Endodermal cell (in vitro differentiated cells): ENCODE data around the gene CLECL1. TPM values are rescaled to one million over a fixed set of nuclear protein-coding genes. Genes with fewer than 3 reads are reported as not detected.

Experiments
- DNase-seq: peaks from one replicate; pipeline ENCODE4 v3.0.0-alpha.2; 2017
- H3K27ac ChIP-seq: 2 replicates; pipeline ENCODE4 v1.5.1; 2013; ENCODE audit warnings: mild to moderate bottlenecking, low read depth, low read length, moderate library complexity
- H3K27me3 ChIP-seq: 2 replicates; pipeline ENCODE4 v1.6.1; 2013; ENCODE audit warnings: mild to moderate bottlenecking, low read length, moderate library complexity; ENCODE audit not compliant: insufficient read depth, control insufficient read depth, poor library complexity, severe bottlenecking
- H3K36me3 ChIP-seq: 2 replicates; pipeline ENCODE4 v1.7.0; 2013; ENCODE audit warnings: mild to moderate bottlenecking, low read length, moderate library complexity; ENCODE audit not compliant: control insufficient read depth, insufficient read depth
- H3K4me1 ChIP-seq: one replicate; pipeline ENCODE4 v1.7.0; 2013; ENCODE audit warnings: low read length; ENCODE audit not compliant: control insufficient read depth, insufficient read depth
- H3K4me3 ChIP-seq: 2 replicates; pipeline ENCODE4 v1.5.1; 2013; ENCODE audit warnings: mild to moderate bottlenecking, low read length, moderate library complexity
- H3K9ac ChIP-seq: 2 replicates; pipeline ENCODE4 v1.6.1; 2013; ENCODE audit warnings: mild to moderate bottlenecking, low read length, moderate library complexity; ENCODE audit not compliant: poor library complexity, severe bottlenecking; ENCODE audit errors: extremely low read depth
- H3K9me3 ChIP-seq: 2 replicates; pipeline ENCODE4 v1.6.1; 2013; ENCODE audit warnings: mild to moderate bottlenecking, low read length, moderate library complexity; ENCODE audit not compliant: control insufficient read depth
- H3K27ac Mint-ChIP-seq: 2 replicates; pipeline ENCODE4 v1.8.0; 2020; ENCODE audit warnings: mixed read lengths
- H3K27me3 Mint-ChIP-seq: 2 replicates; pipeline ENCODE4 v1.8.0; 2021; ENCODE audit warnings: mild to moderate bottlenecking, mixed read lengths; ENCODE audit not compliant: insufficient read depth
- H3K36me3 Mint-ChIP-seq: 2 replicates; pipeline ENCODE4 v1.8.0; 2020; ENCODE audit warnings: low read depth, mixed read lengths
- H3K4me1 Mint-ChIP-seq: 2 replicates; pipeline ENCODE4 v1.8.0; 2020; ENCODE audit warnings: mixed read lengths
- H3K4me3 Mint-ChIP-seq: 2 replicates; pipeline ENCODE4 v1.8.0; 2020; ENCODE audit warnings: mild to moderate bottlenecking, moderate library complexity, mixed read lengths
- H3K9me3 Mint-ChIP-seq: 2 replicates; pipeline ENCODE4 v1.8.0; 2020; ENCODE audit warnings: mild to moderate bottlenecking, mixed read lengths
- WGBS, 2 experiments: methylation state at CpG; one replicate each; pipeline versions ENCODE4 v1.1.5 to v1.1.7; 2013; ENCODE audit warnings: missing lambda C conversion rate in 2 of 2, mixed read lengths in 1 of 2; ENCODE audit not compliant: insufficient coverage in 1 of 2, insufficient read length in 1 of 2; 5-methylcytosine and 5-hydroxymethylcytosine counted together
- total RNA-seq, 2 donors: library from RNA; stranded (reverse); fragmentation: NEBNext Ultra II Directional in 1 of 2; extraction: Animal tissue kit (Norgen Biotek cat#: 25700) in 1 of 2; gene quantifications; 2 replicates in 1 of 2; 3 replicates in 1 of 2; pipeline ENCODE4 v1.2.1, GENCODE V29; 2021
- TF ChIP-seq, protein P1 (sequence below): fragments of 200-600 bp; sonication (generic); conservative IDR thresholded peaks from 2 replicates; pipeline ENCODE4 v1.5.0; 2021; ENCODE audit warnings: antibody characterized with exemption, mild to moderate bottlenecking

CLECL1 gene
- total RNA-seq, 2 donors from 2014 or later, result not detected

GRCh38 chr12:9674226-9674590 lies 58.7 kb downstream of the CLECL1 start:
- H3K27ac ChIP-seq, result no peak overlapping the region
- no peak overlapping the region for H3K4me3 Mint-ChIP-seq
- H3K36me3 Mint-ChIP-seq, result peaks cover 39% of the 10 kb centered on the region
- no peaks in the 10 kb centered on the region for H3K9me3 Mint-ChIP-seq
- H3K27me3 Mint-ChIP-seq, result no peaks in the 10 kb centered on the region
- H3K27me3 ChIP-seq, result no peaks in the 10 kb centered on the region
- TF ChIP-seq, protein P1, sequence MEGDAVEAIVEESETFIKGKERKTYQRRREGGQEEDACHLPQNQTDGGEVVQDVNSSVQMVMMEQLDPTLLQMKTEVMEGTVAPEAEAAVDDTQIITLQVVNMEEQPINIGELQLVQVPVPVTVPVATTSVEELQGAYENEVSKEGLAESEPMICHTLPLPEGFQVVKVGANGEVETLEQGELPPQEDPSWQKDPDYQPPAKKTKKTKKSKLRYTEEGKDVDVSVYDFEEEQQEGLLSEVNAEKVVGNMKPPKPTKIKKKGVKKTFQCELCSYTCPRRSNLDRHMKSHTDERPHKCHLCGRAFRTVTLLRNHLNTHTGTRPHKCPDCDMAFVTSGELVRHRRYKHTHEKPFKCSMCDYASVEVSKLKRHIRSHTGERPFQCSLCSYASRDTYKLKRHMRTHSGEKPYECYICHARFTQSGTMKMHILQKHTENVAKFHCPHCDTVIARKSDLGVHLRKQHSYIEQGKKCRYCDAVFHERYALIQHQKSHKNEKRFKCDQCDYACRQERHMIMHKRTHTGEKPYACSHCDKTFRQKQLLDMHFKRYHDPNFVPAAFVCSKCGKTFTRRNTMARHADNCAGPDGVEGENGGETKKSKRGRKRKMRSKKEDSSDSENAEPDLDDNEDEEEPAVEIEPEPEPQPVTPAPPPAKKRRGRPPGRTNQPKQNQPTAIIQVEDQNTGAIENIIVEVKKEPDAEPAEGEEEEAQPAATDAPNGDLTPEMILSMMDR, result no peak
- H3K4me1 Mint-ChIP-seq, result peaks cover 12% of the 10 kb centered on the region
- no peaks in the 10 kb centered on the region for H3K36me3 ChIP-seq
- no peak overlapping the region for H3K27ac Mint-ChIP-seq
- H3K9me3 ChIP-seq, result no peaks in the 10 kb centered on the region
- DNase-seq, result no peak
- H3K4me3 ChIP-seq, result no peak overlapping the region
- 92 to 93% methylated on average over 2 of the region's 2 CpGs for WGBS, 2 experiments
- no peak overlapping the region for H3K9ac ChIP-seq
- H3K4me1 ChIP-seq, result no peaks in the 10 kb centered on the region

GRCh38 chr12:9673404-9674225 lies 59.3 kb downstream of the CLECL1 start:
- DNase-seq, result peak; percentile 80
- Mint-ChIP-seq H3K9me3 (no peaks in the 10 kb centered on the region), H3K4me3 (no peak overlapping the region), H3K4me1 (peaks cover 12% of the 10 kb centered on the region), H3K36me3 (peaks cover 39% of the 10 kb centered on the region), H3K27me3 (no peaks in the 10 kb centered on the region), H3K27ac (peak overlapping the region; percentile 49)
- Histone ChIP-seq H3K27me3 (no peaks in the 10 kb centered on the region), H3K9me3 (no peaks in the 10 kb centered on the region), H3K36me3 (no peaks in the 10 kb centered on the region), H3K4me3 (no peak overlapping the region), H3K9ac (no peak overlapping the region), H3K27ac (no peak overlapping the region), H3K4me1 (no peaks in the 10 kb centered on the region)
- TF ChIP-seq, protein P1, result no peak
- WGBS, 2 experiments, result 86 to 92% methylated on average over 2 to 6 of the region's 6 CpGs

Other genes starting within 250 kb of the CLECL1 start
- not detected for gene KLRB1, start 125.2 kb downstream of the CLECL1 start, total RNA-seq
- 10 to 100 TPM; 19.3 to 21.5 TPM for gene CLEC2D, start 63.4 kb downstream of the CLECL1 start, total RNA-seq
- not detected for gene CD69, start 27.8 kb upstream of the CLECL1 start, total RNA-seq
- not detected for gene KLRF1, start 94.4 kb upstream of the CLECL1 start, total RNA-seq
- gene CLEC2B, start 136.3 kb upstream of the CLECL1 start, total RNA-seq, result not detected
- not detected for gene KLRF2, start 148.4 kb upstream of the CLECL1 start, total RNA-seq
- 1 to 10 TPM in 1 of 2 donors, not detected in 1; 3.8 TPM for gene CLEC2A, start 199.3 kb upstream of the CLECL1 start, total RNA-seq
- not detected for gene CLEC12A, start 238.3 kb upstream of the CLECL1 start, total RNA-seq